NCI-H2196 (cell line): ENCODE results near the gene CCL17.

Experiments
- DNase-seq: peaks from one replicate; lab custom pipeline; 2025; ENCODE audit not compliant: unreplicated experiment; lab: John Stamatoyannopoulos, UW

Gene CCL17

DNA sequence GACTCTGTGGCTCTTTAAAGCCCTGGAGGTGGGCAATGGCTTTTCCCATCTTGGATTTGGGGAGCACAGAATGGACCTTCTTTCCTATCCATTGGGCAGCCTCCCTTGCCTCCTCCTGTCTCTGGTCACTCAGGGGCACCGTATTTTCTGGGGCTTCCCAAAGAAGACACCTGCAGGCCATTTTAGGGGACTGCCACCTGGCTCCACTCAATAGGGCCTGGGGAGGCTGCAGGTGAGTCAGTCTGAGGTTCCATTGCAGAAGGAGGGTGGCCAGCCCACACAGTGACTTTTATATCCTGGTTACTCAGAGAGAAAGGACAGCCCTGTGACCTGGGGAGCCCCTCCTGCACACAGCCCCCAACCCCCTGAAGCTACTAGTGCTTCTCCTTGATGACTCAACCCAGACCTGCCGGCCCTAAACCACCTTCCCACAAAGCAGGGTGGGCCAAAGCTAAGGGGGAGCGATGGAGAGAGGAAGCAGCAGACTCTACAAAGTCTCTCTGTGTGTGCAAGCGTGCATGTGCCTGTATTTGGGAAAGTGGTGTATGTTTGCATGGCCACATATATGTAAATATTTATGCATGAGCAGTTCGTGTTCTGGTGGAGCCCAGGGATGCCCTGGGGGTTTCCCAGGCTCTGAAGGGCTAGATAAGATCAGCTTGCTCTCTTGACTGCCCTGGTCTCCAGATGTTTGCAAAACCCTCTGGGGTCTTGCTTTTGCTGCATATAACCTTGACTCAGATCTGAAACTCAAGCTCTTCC is 27.3 kb upstream of the CCL17 start:
- no peak for DNase-seq

DNA sequence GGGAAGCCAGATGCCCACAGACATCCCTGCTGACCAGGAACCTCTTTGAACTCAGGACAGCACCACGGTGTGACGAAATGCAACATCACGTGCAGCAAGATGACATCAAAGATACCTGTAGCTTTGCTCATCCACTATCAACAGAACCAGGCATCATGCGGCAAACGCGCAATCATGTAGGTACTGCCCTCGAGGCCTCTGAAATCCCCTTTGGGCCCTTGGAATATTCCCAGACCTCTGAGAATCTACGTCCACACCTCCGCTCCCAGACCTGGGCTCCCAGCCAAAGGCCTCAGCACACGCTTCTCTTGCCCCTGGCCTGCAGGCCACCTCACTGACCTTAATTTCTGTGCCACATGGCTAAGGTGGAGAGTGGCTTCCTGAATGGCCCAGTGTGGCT is 25.0 kb upstream of the CCL17 start:
- no peak for DNase-seq

DNA sequence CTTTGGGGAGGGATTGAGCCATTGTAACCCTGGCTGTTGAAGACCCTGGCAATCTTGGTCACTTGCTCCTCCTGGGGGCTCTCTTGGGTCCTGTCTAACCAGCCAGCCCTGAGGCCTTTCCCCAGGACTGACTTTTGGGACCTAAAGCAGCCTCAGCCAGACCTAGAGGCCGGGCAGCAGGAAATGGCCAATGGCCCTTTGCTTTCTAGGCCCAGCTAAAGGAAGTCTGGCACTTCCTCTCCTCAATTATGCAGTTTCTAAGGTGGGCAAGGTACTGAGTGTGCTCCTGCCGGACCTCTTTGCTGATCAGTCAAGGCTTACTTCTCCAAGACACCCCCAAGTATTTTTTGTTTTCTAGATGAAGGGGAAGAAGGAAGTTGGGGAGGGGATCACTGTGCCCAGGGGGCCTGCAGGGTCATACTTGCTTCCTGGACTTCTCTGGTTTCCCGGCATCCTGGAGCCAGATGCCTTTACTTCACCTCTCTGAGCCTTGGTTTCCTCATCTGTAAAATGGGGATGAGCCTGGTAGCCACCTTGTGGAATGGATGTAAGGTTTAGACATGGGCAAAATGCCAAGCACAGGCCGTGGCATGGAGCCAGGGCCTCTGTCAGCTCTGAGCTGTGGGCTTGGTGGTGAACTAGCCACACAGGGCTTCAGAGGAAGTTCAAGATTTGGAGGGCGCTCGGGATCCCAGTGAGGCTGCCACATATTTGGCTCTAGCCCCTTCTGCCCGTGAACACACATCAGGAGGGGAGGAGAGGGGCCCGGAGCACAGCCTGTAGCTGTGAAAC is 23.7 kb upstream of the CCL17 start:
- DNase-seq: no peak

DNA sequence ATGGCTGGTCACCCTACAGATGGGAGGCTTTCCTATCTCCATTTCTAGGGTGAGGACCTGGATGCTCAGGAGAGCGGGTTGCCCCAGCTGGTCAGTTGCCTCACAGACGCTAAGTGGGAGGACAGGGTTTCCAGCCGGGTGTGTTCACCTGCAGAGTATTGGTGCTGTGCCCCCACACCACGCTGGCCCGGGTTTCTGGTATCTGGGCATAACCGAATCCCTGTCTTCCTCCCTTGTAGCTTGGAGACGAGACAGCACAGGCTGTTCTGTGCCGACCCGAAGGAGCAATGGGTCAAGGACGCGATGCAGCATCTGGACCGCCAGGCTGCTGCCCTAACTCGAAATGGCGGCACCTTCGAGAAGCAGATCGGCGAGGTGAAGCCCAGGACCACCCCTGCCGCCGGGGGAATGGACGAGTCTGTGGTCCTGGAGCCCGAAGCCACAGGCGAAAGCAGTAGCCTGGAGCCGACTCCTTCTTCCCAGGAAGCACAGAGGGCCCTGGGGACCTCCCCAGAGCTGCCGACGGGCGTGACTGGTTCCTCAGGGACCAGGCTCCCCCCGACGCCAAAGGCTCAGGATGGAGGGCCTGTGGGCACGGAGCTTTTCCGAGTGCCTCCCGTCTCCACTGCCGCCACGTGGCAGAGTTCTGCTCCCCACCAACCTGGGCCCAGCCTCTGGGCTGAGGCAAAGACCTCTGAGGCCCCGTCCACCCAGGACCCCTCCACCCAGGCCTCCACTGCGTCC is 22.6 kb upstream of the CCL17 start:
- no peak for DNase-seq

DNA sequence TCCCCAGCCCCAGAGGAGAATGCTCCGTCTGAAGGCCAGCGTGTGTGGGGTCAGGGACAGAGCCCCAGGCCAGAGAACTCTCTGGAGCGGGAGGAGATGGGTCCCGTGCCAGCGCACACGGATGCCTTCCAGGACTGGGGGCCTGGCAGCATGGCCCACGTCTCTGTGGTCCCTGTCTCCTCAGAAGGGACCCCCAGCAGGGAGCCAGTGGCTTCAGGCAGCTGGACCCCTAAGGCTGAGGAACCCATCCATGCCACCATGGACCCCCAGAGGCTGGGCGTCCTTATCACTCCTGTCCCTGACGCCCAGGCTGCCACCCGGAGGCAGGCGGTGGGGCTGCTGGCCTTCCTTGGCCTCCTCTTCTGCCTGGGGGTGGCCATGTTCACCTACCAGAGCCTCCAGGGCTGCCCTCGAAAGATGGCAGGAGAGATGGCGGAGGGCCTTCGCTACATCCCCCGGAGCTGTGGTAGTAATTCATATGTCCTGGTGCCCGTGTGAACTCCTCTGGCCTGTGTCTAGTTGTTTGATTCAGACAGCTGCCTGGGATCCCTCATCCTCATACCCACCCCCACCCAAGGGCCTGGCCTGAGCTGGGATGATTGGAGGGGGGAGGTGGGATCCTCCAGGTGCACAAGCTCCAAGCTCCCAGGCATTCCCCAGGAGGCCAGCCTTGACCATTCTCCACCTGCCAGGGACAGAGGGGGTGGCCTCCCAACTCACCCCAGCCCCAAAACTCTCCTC is 21.9 kb upstream of the CCL17 start:
- DNase-seq: no peak

DNA sequence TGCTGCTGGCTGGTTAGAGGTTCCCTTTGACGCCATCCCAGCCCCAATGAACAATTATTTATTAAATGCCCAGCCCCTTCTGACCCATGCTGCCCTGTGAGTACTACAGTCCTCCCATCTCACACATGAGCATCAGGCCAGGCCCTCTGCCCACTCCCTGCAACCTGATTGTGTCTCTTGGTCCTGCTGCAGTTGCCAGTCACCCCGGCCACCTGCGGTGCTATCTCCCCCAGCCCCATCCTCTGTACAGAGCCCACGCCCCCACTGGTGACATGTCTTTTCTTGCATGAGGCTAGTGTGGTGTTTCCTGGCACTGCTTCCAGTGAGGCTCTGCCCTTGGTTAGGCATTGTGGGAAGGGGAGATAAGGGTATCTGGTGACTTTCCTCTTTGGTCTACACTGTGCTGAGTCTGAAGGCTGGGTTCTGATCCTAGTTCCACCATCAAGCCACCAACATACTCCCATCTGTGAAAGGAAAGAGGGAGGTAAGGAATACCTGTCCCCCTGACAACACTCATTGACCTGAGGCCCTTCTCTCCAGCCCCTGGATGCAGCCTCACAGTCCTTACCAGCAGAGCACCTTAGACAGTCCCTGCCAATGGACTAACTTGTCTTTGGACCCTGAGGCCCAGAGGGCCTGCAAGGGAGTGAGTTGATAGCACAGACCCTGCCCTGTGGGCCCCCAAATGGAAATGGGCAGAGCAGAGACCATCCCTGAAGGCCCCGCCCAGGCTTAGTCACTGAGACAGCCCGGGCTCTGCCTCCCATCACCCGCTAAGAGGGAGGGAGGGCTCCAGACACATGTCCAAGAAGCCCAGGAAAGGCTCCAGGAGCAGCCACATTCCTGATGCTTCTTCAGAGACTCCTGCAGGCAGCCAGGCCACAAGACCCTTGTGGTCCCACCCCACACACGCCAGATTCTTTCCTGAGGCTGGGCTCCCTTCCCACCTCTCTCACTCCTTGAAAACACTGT is 21.0 kb upstream of the CCL17 start:
- no peak for DNase-seq

DNA sequence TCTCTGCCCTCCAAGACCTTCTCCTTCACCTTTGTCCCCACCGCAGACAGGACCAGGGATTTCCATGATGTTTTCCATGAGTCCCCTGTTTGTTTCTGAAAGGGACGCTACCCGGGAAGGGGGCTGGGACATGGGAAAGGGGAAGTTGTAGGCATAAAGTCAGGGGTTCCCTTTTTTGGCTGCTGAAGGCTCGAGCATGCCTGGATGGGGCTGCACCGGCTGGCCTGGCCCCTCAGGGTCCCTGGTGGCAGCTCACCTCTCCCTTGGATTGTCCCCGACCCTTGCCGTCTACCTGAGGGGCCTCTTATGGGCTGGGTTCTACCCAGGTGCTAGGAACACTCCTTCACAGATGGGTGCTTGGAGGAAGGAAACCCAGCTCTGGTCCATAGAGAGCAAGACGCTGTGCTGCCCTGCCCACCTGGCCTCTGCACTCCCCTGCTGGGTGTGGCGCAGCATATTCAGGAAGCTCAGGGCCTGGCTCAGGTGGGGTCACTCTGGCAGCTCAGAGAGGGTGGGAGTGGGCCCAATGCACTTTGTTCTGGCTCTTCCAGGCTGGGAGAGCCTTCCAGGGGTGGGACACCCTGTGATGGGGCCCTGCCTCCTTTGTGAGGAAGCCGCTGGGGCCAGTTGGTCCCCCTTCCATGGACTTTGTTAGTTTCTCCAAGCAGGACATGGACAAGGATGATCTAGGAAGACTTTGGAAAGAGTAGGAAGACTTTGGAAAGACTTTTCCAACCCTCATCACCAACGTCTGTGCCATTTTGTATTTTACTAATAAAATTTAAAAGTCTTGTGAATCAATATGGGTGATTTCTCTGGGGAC is 20.1 kb upstream of the CCL17 start:
- no peak for DNase-seq

DNA sequence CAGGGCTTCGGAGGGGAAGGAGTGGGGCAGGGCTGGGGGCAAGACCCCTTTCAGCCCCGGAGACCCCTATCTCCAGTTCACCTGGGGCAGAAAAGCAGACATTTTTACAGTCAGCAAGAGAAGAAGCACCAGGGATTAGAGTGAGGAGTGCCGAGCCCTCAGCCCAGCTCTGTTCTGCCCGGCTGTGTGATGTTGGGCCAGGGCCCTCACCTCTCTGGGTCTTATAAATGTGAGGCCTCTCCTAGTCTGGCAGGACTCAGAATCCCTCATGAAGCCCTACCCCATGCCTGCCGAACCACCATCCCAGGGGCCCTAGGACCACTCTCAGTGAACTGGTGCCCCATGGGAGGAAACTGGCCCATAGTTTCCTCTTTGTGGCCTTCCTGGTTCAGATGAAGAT is 19.5 kb upstream of the CCL17 start:
- DNase-seq: no peak

DNA sequence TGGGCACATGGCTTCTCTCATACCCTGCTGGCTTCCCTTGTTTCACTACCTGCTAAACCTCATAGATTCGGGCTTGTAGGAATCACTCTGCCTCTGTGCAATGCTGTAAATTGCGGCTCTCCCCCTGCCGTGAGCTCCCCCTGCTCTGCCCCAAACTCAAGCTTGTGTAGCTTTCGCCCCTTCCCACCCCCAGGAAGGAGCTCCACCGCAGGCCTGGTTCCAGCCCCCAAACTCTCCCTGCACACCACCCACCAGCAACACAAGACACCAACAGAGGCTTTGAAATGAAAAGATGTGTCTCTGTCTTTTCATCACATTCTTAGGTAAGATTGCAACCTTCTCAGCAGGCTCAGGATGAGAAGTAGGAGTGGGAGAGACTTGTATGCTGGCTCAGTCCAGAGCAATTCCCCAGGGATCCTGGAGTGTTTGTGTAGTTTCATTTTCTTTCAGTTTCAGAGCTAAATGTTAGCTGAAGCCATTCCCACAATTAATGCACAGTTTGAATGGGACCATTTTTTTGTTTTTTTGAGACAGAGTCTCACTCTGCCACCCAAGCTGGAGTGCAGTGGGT is 18.1 kb upstream of the CCL17 start:
- DNase-seq: no peak

DNA sequence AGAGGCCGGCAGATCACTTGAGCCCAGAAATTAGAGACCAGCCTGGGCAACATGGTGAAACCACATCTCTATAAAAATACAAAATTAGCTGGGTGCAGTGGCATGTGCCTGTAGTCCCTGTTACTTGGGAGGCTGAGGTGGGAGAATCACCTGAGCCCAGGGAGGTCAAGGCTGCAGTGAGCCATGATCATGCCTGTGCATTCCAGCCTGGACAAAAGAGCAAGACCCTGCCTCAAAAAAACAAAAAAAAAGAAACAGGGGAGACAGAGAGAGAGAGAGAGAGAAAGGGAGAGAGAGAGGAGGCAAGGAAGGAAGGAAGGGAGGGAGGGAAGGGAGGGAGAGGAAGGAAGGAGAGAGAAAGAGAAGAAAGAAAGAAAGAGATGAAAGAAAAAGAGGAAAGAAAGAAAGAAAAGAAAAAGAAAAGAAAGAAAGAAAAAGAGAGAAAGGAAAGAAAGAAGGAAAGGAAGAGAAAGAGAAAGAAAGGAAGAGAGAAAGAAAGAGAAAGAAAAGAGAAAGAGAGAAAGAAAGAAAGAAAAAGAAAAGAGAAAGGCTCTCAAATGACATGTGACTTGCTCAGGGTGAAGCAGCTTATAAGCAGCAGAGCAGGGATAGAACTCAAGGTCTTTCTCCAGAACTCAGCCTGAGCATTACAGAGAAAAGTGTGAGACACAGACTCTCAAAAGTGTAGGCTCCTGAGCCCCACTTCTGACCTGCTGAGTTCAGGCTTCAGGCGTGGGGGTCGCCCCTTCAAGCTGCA is 16.8 kb upstream of the CCL17 start:
- no peak for DNase-seq

DNA sequence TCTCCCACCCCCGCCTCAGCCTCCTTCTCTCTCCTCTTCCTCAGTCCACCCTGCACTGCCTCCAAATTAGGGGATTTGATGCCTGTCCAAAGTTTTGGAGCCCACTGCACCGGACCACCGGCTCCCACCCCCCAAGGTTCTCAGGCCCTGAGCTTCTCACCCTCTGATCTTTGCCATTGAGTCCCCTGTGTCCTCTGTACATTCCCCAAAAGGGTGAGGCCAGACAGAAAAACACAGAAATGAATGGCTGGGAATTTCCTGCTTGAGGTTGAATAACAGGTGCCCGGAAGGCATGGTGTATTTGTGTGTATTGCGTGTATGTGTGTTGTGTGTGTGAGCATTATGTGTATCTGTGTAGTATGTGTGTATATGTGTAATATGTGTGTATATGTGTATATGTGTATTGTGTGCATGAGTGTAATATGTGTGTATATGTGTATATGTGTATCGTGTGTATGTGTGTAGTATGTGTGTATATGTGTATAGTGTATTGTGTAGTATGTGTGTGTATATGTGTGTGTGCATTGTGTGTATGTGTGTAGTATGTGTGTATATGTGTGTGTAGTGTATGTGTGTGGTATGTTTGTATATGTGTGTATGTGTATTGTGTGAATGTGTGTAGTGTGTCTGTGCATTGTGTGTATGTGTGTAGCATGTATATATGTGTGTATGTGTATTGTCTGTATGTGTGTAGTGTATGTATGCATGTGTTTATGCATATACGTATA is 16.0 kb upstream of the CCL17 start:
- DNase-seq: no peak

DNA sequence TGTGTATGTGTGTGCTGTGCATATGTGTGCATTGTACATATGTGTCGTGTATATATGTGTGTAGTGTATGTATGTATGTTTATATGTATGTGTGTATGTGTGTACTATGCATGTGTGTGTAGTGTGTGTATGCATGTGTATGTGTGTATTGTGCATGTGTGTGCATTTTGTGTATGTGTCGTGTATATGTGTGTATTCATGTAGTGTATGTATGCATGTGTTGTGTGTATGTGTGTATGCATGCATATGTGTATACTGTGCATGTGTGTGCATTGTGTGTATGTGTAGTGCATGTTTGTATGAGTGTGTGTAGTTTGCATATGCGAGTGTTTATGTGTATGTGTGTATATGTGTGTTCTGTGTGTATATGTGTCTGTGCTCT is 15.5 kb upstream of the CCL17 start:
- DNase-seq: no peak

DNA sequence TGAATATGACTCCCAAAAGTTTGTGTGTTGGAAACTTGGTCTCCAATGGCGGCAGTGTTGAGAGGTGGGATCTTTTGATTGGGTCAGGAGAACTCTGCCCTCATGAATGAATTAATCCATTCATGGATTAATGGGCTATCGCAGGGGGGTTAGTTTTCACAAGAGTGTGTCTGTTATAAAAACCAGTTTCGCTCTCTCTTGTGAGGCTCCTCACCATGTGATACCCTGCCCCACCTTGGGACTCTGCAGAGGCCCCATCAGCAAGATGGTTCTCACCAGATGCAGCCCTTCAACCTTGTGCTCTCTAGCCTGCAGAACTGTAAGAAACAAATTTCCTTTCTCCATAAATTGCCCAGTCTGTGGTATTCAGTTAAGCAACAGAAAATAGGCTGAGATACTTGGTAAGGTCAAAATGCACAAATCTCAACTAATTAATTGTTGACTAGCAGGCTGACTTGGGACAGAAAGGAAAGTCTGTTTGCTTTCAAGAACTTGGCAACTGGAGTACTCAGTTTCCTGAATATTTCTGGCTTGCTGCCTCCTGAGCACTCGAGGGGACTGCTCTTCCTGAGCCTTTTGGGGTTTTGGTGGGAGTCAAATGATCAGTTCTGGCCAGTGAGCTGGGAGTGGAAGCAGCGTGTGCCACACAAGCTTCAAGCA is 13.8 kb upstream of the CCL17 start:
- DNase-seq: no peak

DNA sequence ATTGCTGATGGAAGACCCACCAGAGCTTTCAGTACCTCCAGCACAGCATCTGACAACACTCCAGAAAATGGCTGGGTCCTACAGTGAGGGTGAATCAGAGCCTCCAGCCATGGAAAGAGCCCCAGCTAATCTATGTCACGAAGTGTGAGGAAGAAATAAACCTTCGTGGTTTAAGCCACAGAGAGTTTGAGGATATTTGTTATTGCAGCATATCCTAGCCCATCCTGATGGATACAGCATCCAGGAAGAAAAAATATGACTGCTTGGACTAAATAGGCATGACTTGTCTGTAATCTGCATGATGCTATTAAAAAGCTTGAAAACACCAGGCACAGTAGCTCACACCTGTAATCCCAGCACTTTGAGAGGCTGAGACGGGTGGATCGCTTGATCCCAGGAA is 13.3 kb upstream of the CCL17 start:
- no peak for DNase-seq

DNA sequence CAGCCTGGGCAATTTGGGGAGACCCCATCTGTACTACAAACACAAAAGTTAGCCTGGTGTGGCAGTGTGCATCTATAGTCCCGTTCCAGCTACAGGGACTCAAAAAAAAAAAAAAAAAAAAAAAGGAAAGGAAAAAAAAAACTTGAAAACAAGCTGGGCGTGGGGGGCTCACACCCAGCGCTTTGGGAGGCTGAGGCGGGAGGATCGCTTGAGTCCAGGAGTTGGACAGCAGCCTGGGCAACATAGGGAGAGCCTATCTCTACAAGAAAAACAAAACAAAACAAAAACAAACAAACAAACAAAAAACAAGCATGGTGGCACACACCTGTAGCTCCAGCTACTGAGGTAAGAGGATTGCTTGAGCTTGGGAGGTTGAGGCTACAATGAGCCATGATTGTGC is 12.9 kb upstream of the CCL17 start:
- no peak for DNase-seq

DNA sequence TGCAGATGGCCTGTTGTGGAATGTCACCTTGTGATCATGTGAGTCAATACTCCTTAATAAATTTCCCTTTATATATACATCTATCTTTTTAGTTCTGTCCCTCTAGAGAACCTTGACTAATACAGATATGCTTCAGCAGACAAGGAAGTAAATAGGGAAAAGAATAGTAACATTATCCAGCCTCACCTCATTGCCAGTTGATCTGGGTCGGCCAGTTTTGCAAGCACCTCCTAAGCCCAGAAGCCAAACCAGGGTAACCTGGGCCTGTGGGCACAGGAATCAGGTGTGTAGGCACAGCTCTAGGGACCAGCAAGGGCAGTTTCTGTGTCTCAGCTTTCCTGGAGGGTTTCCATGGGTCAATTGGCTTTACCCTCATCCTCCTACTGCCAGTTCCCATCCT is 11.9 kb upstream of the CCL17 start:
- DNase-seq: no peak

DNA sequence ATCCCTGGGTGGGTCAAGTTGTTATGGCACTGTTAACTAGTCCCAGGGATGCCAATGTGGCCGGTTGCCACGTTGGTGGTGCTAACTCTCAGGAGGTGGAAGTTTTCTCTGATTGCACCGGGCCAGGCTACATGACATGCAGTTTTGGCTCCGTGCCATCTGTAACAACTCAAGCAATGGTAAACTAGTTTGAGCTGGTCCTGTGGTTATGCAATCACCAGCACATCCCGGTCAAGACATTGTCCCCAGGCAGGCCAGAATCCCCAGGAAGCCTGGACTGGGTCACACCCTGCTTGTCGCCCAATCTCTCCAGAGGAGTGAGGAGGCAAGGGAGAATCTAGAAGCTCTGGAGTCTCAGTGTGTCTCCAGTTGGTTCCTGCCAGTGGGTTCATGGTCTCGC is 10.1 kb upstream of the CCL17 start:
- DNase-seq: peak; percentile 21
